Endodermal cell (in vitro differentiated cells): ENCODE results near the gene FXN. TPM values are rescaled to one million over a fixed set of nuclear protein-coding genes. Genes with fewer than 3 reads are reported as not detected.
A peak's percentile ranks its signal among the peaks of the same experiment; 100 is the strongest.
"Not testable (repeated sequence)": the region's sequence is repeated elsewhere in the genome, so short reads cannot be mapped to it uniquely, and the experiment has no call there.

ENCODE experiments used
- DNase-seq: peaks from one replicate; pipeline ENCODE4 v3.0.0-alpha.2; 2017
- H3K27ac ChIP-seq: 2 replicates; pipeline ENCODE4 v1.5.1; 2013; ENCODE audit warnings: mild to moderate bottlenecking, low read depth, low read length, moderate library complexity
- H3K27me3 ChIP-seq: 2 replicates; pipeline ENCODE4 v1.6.1; 2013; ENCODE audit warnings: mild to moderate bottlenecking, low read length, moderate library complexity; ENCODE audit not compliant: insufficient read depth, control insufficient read depth, poor library complexity, severe bottlenecking
- H3K36me3 ChIP-seq: 2 replicates; pipeline ENCODE4 v1.7.0; 2013; ENCODE audit warnings: mild to moderate bottlenecking, low read length, moderate library complexity; ENCODE audit not compliant: control insufficient read depth, insufficient read depth
- H3K4me1 ChIP-seq: one replicate; pipeline ENCODE4 v1.7.0; 2013; ENCODE audit warnings: low read length; ENCODE audit not compliant: control insufficient read depth, insufficient read depth
- H3K4me3 ChIP-seq: 2 replicates; pipeline ENCODE4 v1.5.1; 2013; ENCODE audit warnings: mild to moderate bottlenecking, low read length, moderate library complexity
- H3K9ac ChIP-seq: 2 replicates; pipeline ENCODE4 v1.6.1; 2013; ENCODE audit warnings: mild to moderate bottlenecking, low read length, moderate library complexity; ENCODE audit not compliant: poor library complexity, severe bottlenecking; ENCODE audit errors: extremely low read depth
- H3K9me3 ChIP-seq: 2 replicates; pipeline ENCODE4 v1.6.1; 2013; ENCODE audit warnings: mild to moderate bottlenecking, low read length, moderate library complexity; ENCODE audit not compliant: control insufficient read depth
- H3K27ac Mint-ChIP-seq: 2 replicates; pipeline ENCODE4 v1.8.0; 2020; ENCODE audit warnings: mixed read lengths
- H3K27me3 Mint-ChIP-seq: 2 replicates; pipeline ENCODE4 v1.8.0; 2021; ENCODE audit warnings: mild to moderate bottlenecking, mixed read lengths; ENCODE audit not compliant: insufficient read depth
- H3K36me3 Mint-ChIP-seq: 2 replicates; pipeline ENCODE4 v1.8.0; 2020; ENCODE audit warnings: low read depth, mixed read lengths
- H3K4me1 Mint-ChIP-seq: 2 replicates; pipeline ENCODE4 v1.8.0; 2020; ENCODE audit warnings: mixed read lengths
- H3K4me3 Mint-ChIP-seq: 2 replicates; pipeline ENCODE4 v1.8.0; 2020; ENCODE audit warnings: mild to moderate bottlenecking, moderate library complexity, mixed read lengths
- H3K9me3 Mint-ChIP-seq: 2 replicates; pipeline ENCODE4 v1.8.0; 2020; ENCODE audit warnings: mild to moderate bottlenecking, mixed read lengths
- CTCF ChIP-seq: fragments of 200-600 bp; sonication (generic); conservative IDR thresholded peaks from 2 replicates; pipeline ENCODE4 v1.5.0; 2021; ENCODE audit warnings: antibody characterized with exemption, mild to moderate bottlenecking
- WGBS, 2 experiments: methylation state at CpG; one replicate each; pipeline versions ENCODE4 v1.1.5 to v1.1.7; 2013; ENCODE audit warnings: missing lambda C conversion rate in 2 of 2, mixed read lengths in 1 of 2; ENCODE audit not compliant: insufficient coverage in 1 of 2, insufficient read length in 1 of 2; 5-methylcytosine and 5-hydroxymethylcytosine counted together
- long read RNA-seq, 4 experiments: library from polyadenylated mRNA in 2 of 4; library from RNA in 1 of 4; library from capped mRNA in 1 of 4; stranded (forward) in 3 of 4; unstranded in 1 of 4; transcript quantifications; one replicate each; pipeline ENCODE4 v2.0.0, GENCODE V29; 2020 to 2021; ENCODE audit warnings: inconsistent platforms in 1 of 4
- polyA plus RNA-seq, 2 experiments: library from polyadenylated mRNA; stranded (reverse); fragments of 50-300 nt; gene quantifications; one replicate each; pipeline ENCODE4 v1.2.3, GENCODE V29; 2013
- total RNA-seq, 2 donors: library from RNA; stranded (reverse); fragmentation: NEBNext Ultra II Directional in 1 of 2; extraction: Animal tissue kit (Norgen Biotek cat#: 25700) in 1 of 2; gene quantifications; 2 replicates in 1 of 2; 3 replicates in 1 of 2; pipeline ENCODE4 v1.2.1, GENCODE V29; 2021

FXN gene
- total RNA-seq: 10 to 100 TPM; 33.0 to 34.1 TPM
- polyA plus RNA-seq (2013, experiment 1 of 2): 19.3 TPM
- polyA plus RNA-seq (2013, experiment 2 of 2): 17.5 TPM
- long read RNA-seq, experiment 1, full-length matches to known transcripts: 19 of 27 reads
- long read RNA-seq, experiment 1, partial matches to known transcripts: 3 of 27 reads
- long read RNA-seq, experiment 1, other reads (novel, unspliced or antisense): 5 of 27 reads
- long read RNA-seq, experiment 2, full-length matches to known transcripts: 47 of 51 reads
- long read RNA-seq, experiment 2, partial matches to known transcripts: 1 of 51 reads
- long read RNA-seq, experiment 2, other reads (novel, unspliced or antisense): 3 of 51 reads
- long read RNA-seq, experiment 3, full-length matches to known transcripts: 50 of 53 reads
- long read RNA-seq, experiment 3, partial matches to known transcripts: 0 of 53 reads
- long read RNA-seq, experiment 3, other reads (novel, unspliced or antisense): 3 of 53 reads
- long read RNA-seq, experiment 4, full-length matches to known transcripts: 3 of 8 reads
- long read RNA-seq, experiment 4, partial matches to known transcripts: 2 of 8 reads
- long read RNA-seq, experiment 4, other reads (novel, unspliced or antisense): 3 of 8 reads

GRCh38 chr9:69035438-69036308 is at the start of gene FXN:
Gene FXN, plus strand, starts transcription at chr9:69035752. Its CDS starts 31 bp downstream, at chr9:69035783.
- peaks cover 4% of the 10 kb centered on the region for H3K36me3 ChIP-seq
- TF ChIP-seq CTCF: peak; percentile 100
- H3K9ac ChIP-seq: peak within 1 kb of the TSS; percentile 63
- H3K9me3 Mint-ChIP-seq: peaks cover 2% of the 10 kb centered on the region
- H3K4me3 ChIP-seq: peak within 1 kb of the TSS; percentile 91
- DNase-seq: peak; percentile 93
- peaks cover 8% of the 10 kb centered on the region for H3K4me1 Mint-ChIP-seq
- peaks cover 8% of the 10 kb centered on the region for H3K36me3 Mint-ChIP-seq
- H3K27me3 ChIP-seq: no peaks in the 10 kb centered on the region
- no peaks in the 10 kb centered on the region for H3K27me3 Mint-ChIP-seq
- peak within 1 kb of the TSS; percentile 93 for H3K4me3 Mint-ChIP-seq
- WGBS, 2 experiments: 1 to 2% methylated on average over 7 to 74 of the region's 75 CpGs
- H3K4me1 ChIP-seq: no peaks in the 10 kb centered on the region
- H3K27ac Mint-ChIP-seq: peak within 1 kb of the TSS; percentile 93
- no peaks in the 10 kb centered on the region for H3K9me3 ChIP-seq
- peak within 1 kb of the TSS; percentile 66 for H3K27ac ChIP-seq

- not testable (repeated sequence) for H3K4me1 Mint-ChIP-seq, H3K27ac Mint-ChIP-seq, H3K4me1 ChIP-seq, H3K4me3 ChIP-seq, H3K9ac ChIP-seq, H3K9me3 Mint-ChIP-seq, H3K27ac ChIP-seq, H3K36me3 ChIP-seq, H3K27me3 Mint-ChIP-seq, H3K9me3 ChIP-seq, H3K4me3 Mint-ChIP-seq, H3K27me3 ChIP-seq, DNase-seq, H3K36me3 Mint-ChIP-seq
- WGBS, 2 experiments: 93 to 97% methylated on average over 6 to 7 of the region's 7 CpGs
Measured at GRCh38 chr9:68986949-68987348, 48.6 kb upstream of the FXN start.

- peaks cover 8% of the 10 kb centered on the region for H3K36me3 Mint-ChIP-seq
- Histone ChIP-seq H3K4me1 (no peaks in the 10 kb centered on the region), H3K9me3 (no peaks in the 10 kb centered on the region), H3K27me3 (no peaks in the 10 kb centered on the region), H3K4me3 (no peak overlapping the region), H3K9ac (no peak overlapping the region), H3K36me3 (peaks cover 15% of the 10 kb centered on the region), H3K27ac (no peak overlapping the region)
- peaks cover 1% of the 10 kb centered on the region for H3K9me3 Mint-ChIP-seq
- H3K4me3 Mint-ChIP-seq: no peak overlapping the region
- DNase-seq: no peak
- no peak overlapping the region for H3K27ac Mint-ChIP-seq
- no peaks in the 10 kb centered on the region for H3K27me3 Mint-ChIP-seq
- peaks cover 4% of the 10 kb centered on the region for H3K4me1 Mint-ChIP-seq
- WGBS, 2 experiments: 91 to 98% methylated on average over 5 to 9 of the region's 9 CpGs
- no peak for TF ChIP-seq CTCF
Measured at GRCh38 chr9:68991457-68991856, 44.1 kb upstream of the FXN start.
